HG02870 (cell line): ENCODE data around the gene LRRC42.
"Not testable (repeated sequence)": the region's sequence is repeated elsewhere in the genome, so short reads cannot be mapped to it uniquely, and the experiment has no call there.

Experiments
- ATAC-seq: cut with Tn5 transposase; IDR thresholded peaks from one replicate; pipeline ENCODE4 v1.9.1; 2021; ENCODE audit warnings: mild to moderate bottlenecking, moderate library complexity; ENCODE audit not compliant: unreplicated experiment

Gene LRRC42

DNA sequence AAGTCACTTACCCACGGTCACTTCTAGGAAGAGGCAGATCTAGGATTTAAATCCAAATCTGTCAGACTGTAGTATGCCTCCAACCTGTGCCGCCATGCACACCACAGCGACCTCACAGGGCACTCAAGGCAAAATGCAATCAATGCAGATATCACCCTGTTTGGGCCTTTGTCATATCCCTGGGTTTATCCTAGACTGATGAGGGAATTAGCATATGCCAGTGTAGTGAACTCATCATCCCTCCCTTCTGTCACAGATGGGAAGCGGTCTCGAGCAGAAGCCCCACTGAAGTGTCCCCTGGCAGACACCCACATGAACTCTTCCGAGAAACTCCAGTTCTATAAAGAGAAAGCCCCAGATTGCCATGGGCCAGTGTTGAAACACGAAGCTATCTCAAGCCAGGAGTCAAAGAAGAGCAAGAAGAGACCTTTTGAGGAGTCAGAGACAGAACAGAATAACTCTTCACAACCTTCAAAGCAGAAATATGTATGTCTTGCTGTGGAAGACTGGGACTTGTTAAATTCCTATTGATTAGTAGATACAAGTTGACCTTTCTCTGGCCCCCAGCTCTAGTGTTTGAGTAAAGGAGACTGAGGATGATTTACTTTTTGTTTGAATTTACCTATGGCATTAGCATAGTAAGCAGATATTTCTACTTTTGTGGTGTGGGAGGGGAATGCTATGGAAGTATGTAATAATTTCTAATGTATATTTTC lies 21.4 kb downstream of the LRRC42 start:
- ATAC-seq: no peak

DNA sequence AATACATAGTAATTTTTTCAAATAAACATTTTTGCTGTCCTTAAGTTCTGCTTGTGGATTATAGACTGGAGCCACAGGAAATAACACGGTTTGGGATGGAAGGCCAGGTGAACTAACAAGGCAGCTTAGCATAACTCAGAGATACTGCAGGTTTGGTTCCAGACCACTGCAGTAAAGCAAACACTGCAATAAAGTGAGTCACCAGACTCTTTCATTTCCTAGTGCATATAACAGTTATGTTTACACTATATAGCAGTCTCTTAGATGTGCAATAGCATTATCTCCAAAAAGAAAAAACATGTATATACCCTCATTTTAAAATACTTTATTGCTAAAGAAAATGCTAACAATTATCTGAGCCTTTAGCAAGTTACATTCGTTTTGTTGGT lies 22.0 kb downstream of the LRRC42 start:
- ATAC-seq: no peak

DNA sequence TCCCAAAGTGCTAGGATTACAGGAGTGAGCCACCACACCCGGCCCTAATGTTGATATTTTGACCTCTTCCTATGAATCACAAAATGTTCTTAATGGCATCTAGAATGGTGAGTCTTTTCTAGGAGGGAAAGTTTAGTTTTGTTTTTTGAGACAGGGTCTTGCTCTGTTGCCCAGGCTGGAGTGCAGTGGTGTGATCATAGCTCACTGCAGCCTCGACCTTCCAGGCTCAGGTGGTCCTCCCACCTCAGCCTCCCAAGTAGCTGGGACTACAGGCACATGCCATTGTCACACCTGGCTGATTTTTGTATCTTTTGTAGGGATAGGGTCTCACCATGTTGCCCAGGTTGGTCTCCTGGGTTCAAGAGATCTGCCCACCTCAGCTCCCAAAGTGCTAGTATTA lies 23.2 kb downstream of the LRRC42 start:
- not testable (repeated sequence) for ATAC-seq

DNA sequence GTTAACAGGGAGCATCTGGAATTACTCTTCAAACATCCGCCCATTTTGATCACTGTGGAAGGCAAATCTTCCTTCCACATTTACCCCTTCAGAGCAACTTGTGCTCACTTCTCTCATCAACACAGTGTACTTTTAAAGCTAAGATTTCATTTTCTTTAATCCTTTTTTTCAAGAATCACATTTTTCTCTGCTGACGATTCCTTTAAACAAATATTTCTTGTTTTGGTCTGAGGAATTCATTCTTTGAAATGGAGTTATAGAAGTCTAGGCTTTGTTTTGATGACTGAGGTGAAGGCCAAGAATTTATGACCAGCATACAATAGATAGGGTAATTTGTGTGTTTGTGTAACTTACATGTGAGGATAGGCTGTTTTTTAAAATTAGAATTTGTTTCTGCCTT lies 25.6 kb downstream of the LRRC42 start:
- ATAC-seq: no peak

DNA sequence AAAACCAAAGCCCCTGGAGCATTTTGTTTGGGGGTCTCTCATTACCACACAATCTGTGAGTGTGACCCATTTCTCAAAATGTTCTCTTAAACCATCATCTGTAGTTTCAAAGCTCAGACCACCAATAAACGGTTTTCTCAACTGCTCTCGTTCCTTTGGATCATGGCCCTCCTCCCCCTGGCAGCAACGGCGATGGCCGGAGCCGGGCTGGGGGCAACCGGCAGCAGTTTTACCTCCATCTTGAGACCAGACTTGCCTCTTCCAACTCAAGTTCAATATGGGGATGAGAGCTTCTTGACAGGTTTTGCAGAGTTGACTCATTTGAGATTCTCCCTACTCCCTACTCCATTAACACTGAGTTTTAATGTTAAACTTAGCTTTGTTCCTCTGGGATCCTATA lies 29.7 kb downstream of the LRRC42 start:
- ATAC-seq: no peak

DNA sequence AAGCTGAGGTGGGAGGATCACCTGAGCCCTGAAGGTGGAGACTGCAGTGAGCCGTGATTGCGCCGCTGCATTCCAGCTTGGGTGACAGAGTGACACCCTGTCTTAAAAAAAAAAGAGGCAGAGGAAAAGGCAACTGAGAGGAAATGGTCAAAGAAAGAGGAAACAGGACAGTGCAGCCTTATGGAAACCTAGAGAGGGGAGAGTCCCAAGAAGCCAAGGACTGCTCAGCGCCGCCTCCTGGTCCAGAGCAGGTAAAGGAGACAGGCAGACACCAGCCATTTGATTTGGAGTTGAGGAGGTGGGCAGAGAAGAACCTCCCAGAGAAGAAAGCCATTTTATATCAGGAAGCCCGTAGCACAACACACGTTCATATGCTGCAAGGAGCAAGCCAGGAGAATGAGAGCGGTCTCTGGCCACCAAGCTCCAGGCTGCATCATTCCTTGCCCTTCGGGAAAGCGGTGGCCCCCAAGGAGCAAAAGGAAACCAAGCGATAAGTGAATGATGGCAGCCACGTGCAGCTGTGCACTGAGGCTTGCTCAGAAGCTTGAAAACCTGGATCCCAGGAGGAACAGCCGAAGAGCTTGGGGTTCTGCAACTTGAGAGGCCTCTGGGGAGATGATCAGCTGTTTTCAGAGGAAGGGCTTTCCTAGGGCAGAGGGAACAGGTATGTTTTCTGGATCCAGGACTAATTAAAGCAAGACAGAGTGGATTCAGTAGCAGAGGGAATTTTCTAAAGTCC lies 33.7 kb downstream of the LRRC42 start:
- no peak for ATAC-seq

DNA sequence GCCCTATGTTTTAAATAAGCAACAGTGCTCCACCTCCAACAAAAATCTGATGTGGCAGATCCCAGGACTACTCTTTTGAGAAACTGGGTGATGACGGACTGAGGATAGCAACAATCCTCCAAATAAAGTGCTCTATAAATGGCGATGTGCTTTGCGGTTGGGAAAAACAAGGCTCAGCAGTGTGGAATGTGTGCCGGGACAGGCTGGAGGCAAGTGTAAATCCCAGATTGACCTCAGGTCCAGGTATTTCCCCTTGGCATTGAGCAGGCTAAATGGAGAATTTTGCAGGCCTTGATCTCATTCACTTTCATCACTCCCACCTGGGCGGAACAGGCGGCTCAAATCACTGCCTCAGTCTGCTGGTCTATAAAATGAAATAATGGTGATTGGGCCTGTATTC lies 35.1 kb downstream of the LRRC42 start:
- ATAC-seq: no peak

DNA sequence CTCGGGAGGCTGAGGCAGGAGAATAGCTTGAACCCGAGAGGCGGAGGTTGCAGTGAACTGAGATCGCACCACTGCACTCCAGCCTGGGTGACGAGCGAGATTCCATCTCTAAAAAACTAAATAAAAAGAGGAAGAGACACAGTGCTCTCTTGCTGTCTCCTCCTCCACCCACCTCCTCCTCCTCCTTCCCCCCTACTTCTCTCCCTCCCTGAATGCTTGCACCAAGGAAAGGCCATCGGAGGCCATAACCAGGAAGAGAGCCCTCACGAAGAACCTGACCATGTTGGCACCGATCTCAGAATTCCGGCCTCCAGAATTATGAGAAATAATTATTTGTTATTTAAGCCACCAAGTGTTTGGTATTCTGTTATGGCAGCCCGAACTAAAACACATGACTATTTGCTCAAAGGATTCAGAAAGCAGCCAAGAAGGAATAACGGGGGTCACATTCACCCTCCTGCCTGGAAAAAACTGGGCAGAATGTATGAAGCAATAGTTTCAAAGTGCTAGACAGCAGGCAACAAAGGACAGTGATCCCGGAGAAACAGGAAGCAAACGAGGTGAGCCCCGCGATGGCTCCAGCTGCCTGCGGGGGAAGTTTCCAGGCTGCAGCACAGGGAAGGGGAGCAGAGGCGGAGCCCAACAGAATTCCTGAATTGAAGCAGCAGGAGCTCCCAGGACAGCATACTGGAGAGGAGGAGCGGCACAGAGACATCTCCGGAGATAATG lies 36.0 kb downstream of the LRRC42 start:
- no peak for ATAC-seq

DNA sequence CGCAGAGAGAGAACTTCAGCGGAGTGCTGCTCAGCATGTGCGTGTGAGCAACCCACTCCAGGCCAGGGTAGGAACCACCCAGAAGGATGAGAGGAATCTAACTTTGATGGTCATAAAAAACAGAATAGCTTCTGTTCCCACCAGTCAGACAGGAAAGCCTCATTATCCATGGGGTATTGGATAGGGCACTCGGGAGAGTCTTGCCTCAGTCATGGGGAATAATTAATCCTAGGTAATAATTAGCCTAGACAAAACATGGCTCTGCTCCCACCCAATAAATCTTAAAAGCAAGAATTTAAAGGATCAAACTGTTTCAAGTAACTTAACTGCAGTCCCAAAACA lies 36.6 kb downstream of the LRRC42 start:
- no peak for ATAC-seq

DNA sequence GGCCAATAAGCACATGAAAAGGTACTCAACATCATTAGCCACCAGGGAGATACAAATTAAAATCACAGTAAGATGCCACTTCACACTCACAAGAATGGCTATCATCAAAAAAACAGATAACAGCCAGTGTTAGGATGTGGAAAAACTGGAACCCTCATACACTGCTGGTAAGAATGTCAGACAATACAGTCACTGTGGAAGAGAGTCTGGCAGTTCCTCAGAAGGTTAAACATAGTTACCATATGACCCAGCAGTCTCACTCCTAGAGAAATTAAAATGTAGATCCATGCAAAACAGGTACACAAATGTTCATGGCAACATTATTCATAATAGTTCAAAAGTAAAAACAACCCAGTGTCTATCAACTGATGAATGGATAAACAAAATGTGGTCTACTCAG lies 38.6 kb downstream of the LRRC42 start:
- no peak for ATAC-seq

DNA sequence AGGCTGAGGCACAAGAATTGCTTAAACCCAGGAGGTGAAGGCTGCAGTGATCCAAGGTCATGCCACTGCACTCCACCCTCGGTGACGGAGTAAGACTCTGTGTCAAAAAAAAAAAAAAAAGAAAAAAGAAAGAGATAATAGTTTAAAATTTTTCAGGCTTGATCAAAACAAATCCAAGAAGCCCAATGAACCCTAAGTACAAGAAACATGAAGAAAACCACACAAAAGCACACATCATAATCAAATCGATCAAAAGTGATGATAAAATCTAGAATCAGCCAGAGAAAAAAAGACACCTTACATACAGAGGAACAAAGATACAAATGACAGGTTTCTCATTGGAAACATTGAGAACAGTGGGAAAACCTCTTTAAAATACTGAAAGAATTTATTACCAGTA lies 40.3 kb downstream of the LRRC42 start:
- no peak for ATAC-seq

DNA sequence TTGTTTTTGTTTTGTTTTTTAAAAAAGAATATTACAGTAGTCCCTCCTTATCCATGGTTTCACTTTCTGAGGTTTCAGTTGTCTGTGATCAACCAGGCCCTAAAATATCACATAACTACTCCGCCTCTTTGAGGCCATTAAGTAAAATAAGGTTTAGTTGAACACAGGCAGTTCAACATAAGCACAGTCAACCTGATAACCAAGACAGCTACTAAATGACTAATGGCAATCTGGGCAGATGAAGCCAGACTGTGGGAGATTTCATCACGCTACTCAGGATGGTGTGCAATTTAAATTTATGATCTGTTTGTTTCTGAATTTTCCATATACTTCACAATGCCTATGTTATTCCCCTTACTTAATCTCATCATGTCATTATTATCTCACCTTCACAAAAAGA lies 41.7 kb downstream of the LRRC42 start:
- no peak for ATAC-seq

DNA sequence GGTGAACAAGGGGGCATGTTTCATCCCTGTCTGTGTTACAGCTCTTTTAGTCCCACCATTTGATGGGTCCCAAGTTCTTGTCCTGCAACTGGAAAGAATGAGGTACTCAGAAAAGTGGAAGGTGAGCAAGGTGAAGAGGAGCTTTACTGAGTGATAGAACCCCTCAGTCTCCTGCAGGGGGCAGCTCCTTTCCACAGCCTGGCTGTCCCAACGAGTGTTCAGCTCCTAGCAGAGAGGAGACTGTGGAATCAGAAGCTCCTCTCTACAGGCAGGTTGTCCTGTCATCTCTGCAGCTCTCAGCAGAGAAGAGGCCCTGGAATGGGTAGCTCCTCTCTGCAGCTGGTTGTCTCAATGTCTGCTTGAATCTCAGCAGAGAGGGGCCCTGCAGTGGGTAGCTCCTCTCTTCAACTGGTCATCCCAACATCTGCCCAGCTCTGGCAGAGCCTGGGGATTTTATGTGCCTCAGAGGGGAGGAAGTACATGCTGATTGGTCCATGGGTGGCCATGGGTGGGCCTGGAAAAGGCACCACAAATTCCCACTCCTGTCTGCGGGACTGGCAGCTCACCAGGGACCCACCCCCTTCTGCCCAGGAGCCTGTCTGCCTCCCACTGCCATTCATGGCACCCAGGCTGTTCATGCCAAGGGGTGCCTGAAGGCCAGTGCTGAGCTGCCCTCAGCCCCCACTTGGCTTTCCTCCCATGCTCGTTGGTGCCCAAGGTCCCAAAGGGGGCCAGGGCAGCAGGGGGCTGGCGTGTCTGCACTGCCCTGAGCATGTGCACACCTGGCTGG lies 46.1 kb downstream of the LRRC42 start:
- no peak for ATAC-seq

DNA sequence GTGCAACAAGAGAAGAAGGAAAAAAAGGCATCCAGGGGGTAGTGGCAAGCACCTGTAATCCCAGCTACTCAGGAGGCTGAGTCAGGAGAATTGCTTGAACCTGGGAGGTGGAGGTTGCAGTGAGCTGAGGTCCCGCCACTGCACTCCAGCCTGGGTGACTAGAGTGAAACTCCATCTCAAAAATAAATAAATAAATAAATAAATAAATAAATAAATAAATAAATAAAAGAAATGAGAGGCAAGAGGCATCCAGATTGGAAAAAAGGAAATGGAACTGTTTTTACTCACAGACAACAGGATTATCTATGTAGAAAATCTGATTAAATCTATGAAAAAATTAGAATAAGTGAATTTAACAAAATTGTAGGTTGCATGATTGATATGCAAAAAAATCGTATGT lies 48.4 kb downstream of the LRRC42 start:
- not testable (repeated sequence) for ATAC-seq

DNA sequence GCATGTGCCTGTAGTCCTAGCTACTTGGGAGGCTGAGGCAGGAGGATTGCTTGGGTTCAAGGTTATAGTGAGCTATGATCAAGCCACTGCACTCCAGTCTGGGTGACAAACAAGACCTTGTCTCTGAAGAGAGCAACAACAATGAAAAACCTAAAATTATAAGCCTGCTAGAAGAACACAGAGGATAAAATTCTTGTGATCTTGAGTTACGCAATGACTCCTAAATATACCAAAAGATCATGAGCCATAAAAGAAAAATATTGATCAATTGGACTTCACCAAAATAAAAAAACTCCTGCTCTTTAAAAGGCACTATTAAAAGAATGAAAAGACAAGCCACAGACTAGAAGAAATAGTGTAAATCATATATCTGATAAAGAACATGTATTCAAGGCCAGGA lies 49.5 kb downstream of the LRRC42 start:
- no peak for ATAC-seq

DNA sequence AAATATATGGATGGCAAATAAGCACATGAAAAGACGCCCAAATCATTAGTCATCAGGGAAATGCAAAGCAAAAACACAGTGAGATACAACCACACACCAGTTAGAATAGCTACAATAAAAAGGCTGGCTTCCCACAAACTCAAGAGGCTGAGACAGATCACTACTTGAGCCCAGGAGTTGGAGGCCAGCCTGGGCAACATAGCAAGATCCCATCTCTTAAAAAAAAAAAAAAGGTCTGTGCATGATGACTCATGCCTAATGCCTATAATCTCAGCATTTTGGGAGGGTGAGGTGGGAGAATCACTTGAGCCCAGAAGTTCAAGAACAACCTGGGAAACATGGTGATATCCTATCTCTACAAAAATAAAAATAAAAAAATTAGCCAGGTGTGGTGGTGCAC lies 52.1 kb downstream of the LRRC42 start:
- no peak for ATAC-seq

DNA sequence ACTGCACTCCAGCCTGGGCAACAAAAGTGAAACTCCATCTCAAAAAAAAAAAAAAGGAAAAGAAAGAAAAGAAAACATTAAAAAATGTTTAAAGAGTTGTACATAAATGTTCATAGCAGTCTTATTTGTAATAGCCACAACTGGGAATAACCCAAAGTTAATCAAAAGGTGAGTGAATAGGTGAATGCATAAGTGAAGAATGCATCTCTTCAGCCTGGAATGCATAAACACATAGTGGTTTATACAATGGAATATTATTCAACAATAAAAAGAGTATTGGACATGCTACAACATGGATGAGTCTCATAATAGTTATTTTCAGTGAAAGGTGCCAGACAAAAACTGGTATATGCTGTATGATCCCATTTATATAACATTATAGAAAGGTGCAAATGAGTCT lies 53.8 kb downstream of the LRRC42 start:
- ATAC-seq: no peak

DNA sequence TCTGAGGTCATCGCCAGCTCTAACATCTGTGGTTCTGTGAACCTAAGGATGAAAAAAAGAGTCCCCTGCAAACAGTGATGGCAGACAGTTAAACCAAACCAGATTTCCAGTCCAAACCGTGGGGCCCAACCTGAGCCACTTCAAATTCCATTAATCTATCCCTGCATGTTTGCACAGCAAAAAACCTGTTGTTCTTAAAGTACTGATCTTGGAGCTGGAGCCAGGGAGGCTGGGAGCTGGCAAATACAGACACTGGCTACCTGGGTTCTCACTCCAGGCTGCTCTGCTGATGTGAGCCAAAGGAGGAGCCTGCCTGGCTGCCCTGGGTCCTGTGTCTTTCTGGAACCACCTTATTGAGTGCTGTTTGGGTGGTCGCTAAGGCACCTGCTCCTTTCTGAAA lies 55.4 kb downstream of the LRRC42 start:
- ATAC-seq: no peak

DNA sequence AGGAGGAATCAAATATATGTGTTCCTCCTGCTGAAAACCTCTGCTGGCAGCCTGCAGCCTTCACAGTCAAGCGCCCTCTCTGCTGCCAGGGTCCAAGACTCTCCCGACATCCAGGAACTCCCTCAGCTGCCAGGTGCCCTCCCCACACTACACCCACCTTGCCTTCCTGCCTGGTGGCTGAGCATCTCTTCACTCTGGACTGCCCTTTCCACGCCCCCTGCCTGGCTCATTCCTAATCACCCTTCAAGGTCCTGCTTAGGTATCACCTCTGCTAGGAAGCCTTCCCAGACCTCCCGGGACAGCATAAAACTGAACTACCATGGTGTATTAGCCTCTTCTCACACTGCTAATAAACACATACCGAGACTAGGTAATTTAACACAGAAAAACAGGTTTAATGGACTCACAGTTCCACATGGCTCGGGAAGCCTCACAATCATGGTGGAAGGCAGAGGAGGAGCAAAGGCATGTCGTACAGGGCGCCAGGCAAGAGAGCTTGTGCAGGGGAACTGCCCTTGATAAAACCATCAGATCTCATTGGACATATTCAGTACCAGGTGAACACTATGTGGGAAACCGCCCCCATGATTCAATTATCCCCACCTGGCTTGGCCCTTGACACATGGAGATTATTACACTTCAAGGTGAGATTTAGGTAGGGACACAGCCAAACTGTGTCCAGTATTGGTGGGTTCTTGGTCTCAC lies 56.5 kb downstream of the LRRC42 start:
- ATAC-seq: no peak

DNA sequence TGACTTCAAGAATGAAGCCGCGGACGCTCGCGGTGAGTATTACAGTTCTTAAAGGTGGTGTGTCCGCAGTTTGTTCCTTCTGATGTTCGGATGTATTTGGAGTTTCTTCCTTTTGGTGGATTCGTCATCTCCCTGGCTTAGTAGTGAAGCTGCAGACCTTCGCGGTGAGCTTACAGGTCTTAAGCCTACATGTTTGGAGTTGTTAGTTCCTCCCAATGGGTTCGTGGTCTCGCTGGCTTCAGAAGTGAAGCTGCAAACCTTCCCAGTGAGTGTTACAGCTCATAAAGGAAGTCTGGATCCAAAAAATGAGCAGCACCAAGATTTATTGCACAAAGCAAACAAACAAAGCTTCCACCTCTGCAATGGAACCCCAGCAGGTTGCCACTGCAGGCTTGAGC lies 57.1 kb downstream of the LRRC42 start:
- no peak for ATAC-seq
